Fibroblast of lung (primary cell): ENCODE data around the gene PTPRM. TPM values are rescaled to one million over a fixed set of nuclear protein-coding genes. Genes with fewer than 3 reads are reported as not detected.

ENCODE experiments used
- DNase-seq, 2 donors: peaks; one replicate each; pipeline versions ENCODE4 v3.0.0 to v3.0.0-alpha.2; 2010; ENCODE audit warnings: low read depth in 2 of 2
- H2AFZ ChIP-seq: 2 replicates; pipeline ENCODE4 v1.5.1; 2012; ENCODE audit warnings: low read length, control low read depth, inconsistent platforms
- H3K27ac ChIP-seq: 2 replicates; pipeline ENCODE4 v1.5.1; 2011; ENCODE audit warnings: low read length, control low read depth; ENCODE audit not compliant: insufficient read depth
- H3K27me3 ChIP-seq: 2 replicates; pipeline ENCODE4 v1.5.1; 2011; ENCODE audit warnings: mild to moderate bottlenecking, low read length; ENCODE audit not compliant: control insufficient read depth, insufficient read depth
- H3K36me3 ChIP-seq: 2 replicates; pipeline ENCODE4 v1.5.1; 2011; ENCODE audit warnings: low read length; ENCODE audit not compliant: control insufficient read depth, insufficient read depth
- H3K4me1 ChIP-seq: 2 replicates; pipeline ENCODE4 v1.5.1; 2011; ENCODE audit warnings: low read length; ENCODE audit not compliant: control insufficient read depth, insufficient read depth; ENCODE audit errors: extremely low read depth
- H3K4me2 ChIP-seq: 2 replicates; pipeline ENCODE4 v1.5.1; 2011; ENCODE audit warnings: low read length, control low read depth; ENCODE audit not compliant: insufficient read depth; ENCODE audit errors: extremely low read depth
- H3K4me3 ChIP-seq, 4 experiments: fragments of 200-600 bp in 1 of 4; sonication (generic) in 1 of 4; replicated peaks in 1 of 4; 2 replicates each; pipeline ENCODE4 v1.5.1; 2011 to 2016; ENCODE audit warnings: low read length in 4 of 4, low read depth in 3 of 4, mild to moderate bottlenecking in 3 of 4, control low read depth in 2 of 4, inconsistent platforms in 1 of 4, mixed read lengths in 1 of 4; ENCODE audit not compliant: insufficient read depth in 1 of 4; ENCODE audit errors: control extremely low read depth in 1 of 4
- H3K79me2 ChIP-seq: 2 replicates; pipeline ENCODE4 v1.5.1; 2012; ENCODE audit warnings: mild to moderate bottlenecking, low read length, inconsistent platforms; ENCODE audit not compliant: control insufficient read depth, insufficient read depth
- H3K9ac ChIP-seq: 2 replicates; pipeline ENCODE4 v1.5.1; 2011; ENCODE audit warnings: mild to moderate bottlenecking, low read length, control low read depth; ENCODE audit not compliant: insufficient read depth
- H3K9me3 ChIP-seq: 2 replicates; pipeline ENCODE4 v1.5.1; 2012; ENCODE audit warnings: low read depth, low read length; ENCODE audit not compliant: control insufficient read depth, insufficient read depth
- H4K20me1 ChIP-seq: 2 replicates; pipeline ENCODE4 v1.5.1; 2011; ENCODE audit warnings: low read length; ENCODE audit not compliant: control insufficient read depth, insufficient read depth; ENCODE audit errors: extremely low read depth
- CTCF ChIP-seq, 2 donors: IDR thresholded peaks in 1 of 2; conservative IDR thresholded peaks in 1 of 2; 1 replicate in 1 of 2; 2 replicates in 1 of 2; pipeline ENCODE4 v1.5.1; 2011 to 2012; ENCODE audit warnings: low read length in 2 of 2, control low read depth in 1 of 2, inconsistent platforms in 1 of 2, low read depth in 1 of 2, mild to moderate bottlenecking in 1 of 2
- EZH2 ChIP-seq: IDR thresholded peaks from 2 replicates; pipeline ENCODE4 v1.5.1; 2012; ENCODE audit warnings: low read length, control low read depth, mild to moderate bottlenecking; ENCODE audit errors: missing control alignments
- polyA plus RNA-seq, 2 donors: library from polyadenylated mRNA; depleted of rRNA in 1 of 2; stranded (reverse) in 1 of 2; unstranded in 1 of 2; fragments of >200 nt; gene quantifications; 2 replicates each; pipeline ENCODE4 v1.2.1, GENCODE V29; 2011 to 2012; ENCODE audit warnings: missing spikeins in 1 of 2
- total RNA-seq: library from RNA; depleted of rRNA; stranded (reverse); fragments of >200 nt; gene quantifications from 2 replicates; pipeline ENCODE4 v1.2.1, GENCODE V29; 2014

PTPRM gene
- total and polyA plus RNA-seq, 2 donors (not counting 1 experiment from before 2014, with no cell fraction given) = 86.6 to 87.0 TPM

- no peak overlapping the region for H3K27ac ChIP-seq
- no peak overlapping the region for H3K4me2 ChIP-seq
- no peaks in the 10 kb centered on the region for H3K9me3 ChIP-seq
- no peak overlapping the region for H2AFZ ChIP-seq
- no peaks in the 10 kb centered on the region for H3K79me2 ChIP-seq
- peaks cover 8% of the 10 kb centered on the region for H3K4me1 ChIP-seq
- no peaks in the 10 kb centered on the region for H3K27me3 ChIP-seq
- no peak for DNase-seq
- no peak overlapping the region for H3K9ac ChIP-seq
- no peaks in the 10 kb centered on the region for H3K36me3 ChIP-seq
- no peak overlapping the region for H3K4me3 ChIP-seq
- no peak for TF ChIP-seq EZH2
- no peak for TF ChIP-seq CTCF (conservative IDR thresholded peaks at IDR 0.05 in 1 of 2, IDR thresholded peaks at IDR 0.05 in 1 of 2; ENCODE audit: low read depth in 1 of 2, low read length in 2 of 2)
- H4K20me1 ChIP-seq = no peaks in the 10 kb centered on the region
These were observed 248.7 kb downstream of the PTPRM start for GRCh38 chr18:7815787-7816186.

GRCh38 chr18:7817575-7818230, 250.6 kb downstream of the PTPRM start:
- no peaks in the 10 kb centered on the region for H4K20me1 ChIP-seq
- H3K4me2 ChIP-seq = no peak overlapping the region
- no peaks in the 10 kb centered on the region for H3K9me3 ChIP-seq
- no peaks in the 10 kb centered on the region for H3K36me3 ChIP-seq
- H3K4me1 ChIP-seq = peaks cover 3% of the 10 kb centered on the region
- no peak for DNase-seq
- H3K79me2 ChIP-seq = no peaks in the 10 kb centered on the region
- H3K9ac ChIP-seq = no peak overlapping the region
- no peaks in the 10 kb centered on the region for H3K27me3 ChIP-seq
- H3K4me3 ChIP-seq = no peak overlapping the region
- TF ChIP-seq EZH2 (no peak), CTCF (conservative IDR thresholded peaks at IDR 0.05 in 1 of 2, IDR thresholded peaks at IDR 0.05 in 1 of 2; ENCODE audit: low read depth in 1 of 2, low read length in 2 of 2) (no peak)
- no peak overlapping the region for H2AFZ ChIP-seq
- H3K27ac ChIP-seq = no peak overlapping the region

- Histone ChIP-seq H3K9ac (no peak overlapping the region), H3K4me1 (no peaks in the 10 kb centered on the region), H4K20me1 (no peaks in the 10 kb centered on the region), H2AFZ (no peak overlapping the region), H3K27ac (no peak overlapping the region), H3K4me2 (no peak overlapping the region), H3K79me2 (no peaks in the 10 kb centered on the region), H3K36me3 (no peaks in the 10 kb centered on the region), H3K9me3 (no peaks in the 10 kb centered on the region), H3K4me3 (no peak overlapping the region), H3K27me3 (no peaks in the 10 kb centered on the region)
- TF ChIP-seq EZH2 (no peak), CTCF (conservative IDR thresholded peaks at IDR 0.05 in 1 of 2, IDR thresholded peaks at IDR 0.05 in 1 of 2; ENCODE audit: low read depth in 1 of 2, low read length in 2 of 2) (no peak)
- DNase-seq = no peak
These were observed 254.7 kb downstream of the PTPRM start for GRCh38 chr18:7821784-7822183.
